Psoas muscle (tissue), 8 donors: ENCODE measurements around the gene ITPRIP. TPM values are rescaled to one million over a fixed set of nuclear protein-coding genes. Genes with fewer than 3 reads are reported as not detected.

Source experiments
- ATAC-seq, 4 donors: fragments of 200-7000 bp; cut with Tn5 transposase; one replicate each; pipeline ENCODE4 v1.9.1; 2020; ENCODE audit warnings: moderate library complexity in 3 of 4, mild to moderate bottlenecking in 2 of 4
- DNase-seq, 2 donors: peaks; one replicate each; pipeline ENCODE4 v3.0.0-alpha.2; 2020
- H3K27ac ChIP-seq: fragments of 200-600 bp; one replicate; pipeline ENCODE4 v1.8.0; 2022
- H3K27me3 ChIP-seq, 3 donors: fragments of 200-600 bp in 1 of 3; one replicate each; pipeline versions ENCODE4 v1.6.1 to v1.8.0; 2013 to 2022; ENCODE audit warnings: low read length in 2 of 3, mild to moderate bottlenecking in 2 of 3, moderate library complexity in 1 of 3; ENCODE audit not compliant: insufficient read depth in 3 of 3
- H3K36me3 ChIP-seq, 2 donors: fragments of 200-600 bp in 1 of 2; one replicate each; pipeline versions ENCODE4 v1.6.1 to v1.8.0; 2013 to 2022; ENCODE audit warnings: low read depth in 1 of 2, mild to moderate bottlenecking in 1 of 2, moderate library complexity in 1 of 2; ENCODE audit not compliant: insufficient read depth in 1 of 2
- H3K4me1 ChIP-seq: fragments of 200-600 bp; one replicate; pipeline ENCODE4 v1.8.0; 2022
- H3K4me3 ChIP-seq: fragments of 200-600 bp; one replicate; pipeline ENCODE4 v1.8.0; 2022; ENCODE audit warnings: mild to moderate bottlenecking
- H3K9me3 ChIP-seq: fragments of 200-600 bp; one replicate; pipeline ENCODE4 v1.8.0; 2022
- WGBS, 3 donors: extraction: QIAGEN DNeasy Blood & Tissue Kit; methylation state at CpG; one replicate each; pipeline versions ENCODE4 v1.1.6 to v1.1.7; 2013; 5-methylcytosine and 5-hydroxymethylcytosine counted together
- intact Hi-C, 2 donors: fragments of 100-400 bp; cut with DNase I; formaldehyde crosslinking; loops; one replicate each; pipeline versions ENCODE4 v1.11.0 to v1.14.2; 2022
- polyA plus RNA-seq, 3 donors: library from polyadenylated mRNA; stranded (reverse); fragments of 200-250 nt; gene quantifications; one replicate each; pipeline ENCODE4 v1.2.3, GENCODE V29; 2013
- total RNA-seq, 4 donors: library from RNA; stranded (reverse); fragmentation: NEBNext Ultra II Directional in 2 of 4; extraction: Animal tissue kit (Norgen Biotek cat#: 25700) in 2 of 4; gene quantifications; one replicate each; pipeline versions ENCODE4 v1.2.1 to v1.2.4, GENCODE V29; 2021 to 2023
- TF ChIP-seq, protein P1 (sequence below): fragments of 200-600 bp; IDR thresholded peaks from one replicate; pipeline ENCODE4 v1.8.0; 2022; ENCODE audit warnings: antibody characterized with exemption
- donor health status: healthy with polysubstance abuse.
- donor health status: DM: no; HTN: no; CAD: no; lungs with moderate emphysema.
- donor health status: Bipolar disorder and iron deficiency.
- donor health status: healthy.
- donor health status: DM: yes; HTN: yes; CAD: no.
- donor health status: DM: no; HTN: no; CAD: no.
- donor health status: DM: no; HTN: no; CAD: no.
- donor health status: DM: yes; HTN: yes; CAD: no.

ITPRIP gene
- total and polyA plus RNA-seq, 7 donors: 6.2 to 118 (median 9.7) TPM

DNA sequence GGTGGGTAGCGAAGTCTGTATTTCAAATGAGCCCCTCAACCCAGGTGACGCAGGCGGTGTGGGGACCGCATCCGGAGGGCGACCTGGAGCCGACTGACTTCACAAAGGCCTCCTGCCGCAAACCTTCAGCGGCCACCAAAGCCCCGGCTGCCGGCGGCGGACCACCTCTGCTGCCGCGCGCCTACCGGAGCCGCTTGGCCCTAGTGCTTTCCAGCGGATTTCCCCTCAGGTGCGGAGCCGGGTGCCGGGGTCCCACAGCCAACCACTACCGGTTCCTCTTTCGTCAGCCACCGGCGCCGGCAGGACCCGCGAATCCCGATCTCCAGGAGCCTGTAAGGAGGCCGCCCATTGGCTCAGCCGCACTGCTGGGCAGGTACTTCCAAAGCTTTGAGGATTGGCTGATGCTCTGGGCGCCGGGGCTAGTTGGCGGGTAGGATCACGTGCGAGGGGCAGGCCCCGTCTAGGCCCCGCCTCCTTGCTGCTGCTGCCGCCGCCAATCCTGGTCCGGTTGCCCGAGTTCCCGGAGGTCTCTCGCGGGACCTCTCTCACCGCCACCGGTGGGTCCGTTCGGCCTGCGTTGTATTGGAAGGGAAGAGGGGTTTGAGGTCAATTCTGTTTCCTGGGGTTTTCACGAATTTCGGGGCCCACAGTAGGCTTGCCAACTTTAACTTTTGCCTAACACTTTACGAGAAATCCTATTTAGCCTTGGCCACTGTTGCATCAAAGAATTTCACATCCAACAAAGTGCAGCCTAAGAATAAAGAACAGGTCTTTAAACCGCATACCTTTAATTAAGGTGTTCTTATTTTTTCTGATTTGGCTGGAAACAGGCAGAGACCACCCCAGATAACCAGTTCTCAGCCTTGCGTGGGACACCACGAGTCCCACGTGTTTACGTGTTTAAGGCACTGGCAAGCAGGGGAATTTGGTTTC, 69.3 kb downstream of the ITPRIP start, which contains the start of gene GSTO2:
TSS of gene GSTO2 (plus strand) at position 472 of the 933 bp plus-strand sequence. CDS start 5,732 bp downstream, outside the sequence.
- H3K9me3 ChIP-seq: no peaks in the 10 kb centered on the region
- WGBS, 3 donors: 1 to 4% (median 2%) methylated on average over 50 to 59 of the region's 59 CpGs
- H3K36me3 ChIP-seq: peaks cover 4 to 42% of the 10 kb centered on the region in 2 donors
- no peaks in the 10 kb centered on the region for H3K27me3 ChIP-seq
- peaks cover 9% of the 10 kb centered on the region for H3K4me1 ChIP-seq
- DNase-seq: peak; percentile 99 to 100
- H3K4me3 ChIP-seq: peak within 1 kb of the TSS; percentile 76
- TF ChIP-seq, protein P1, sequence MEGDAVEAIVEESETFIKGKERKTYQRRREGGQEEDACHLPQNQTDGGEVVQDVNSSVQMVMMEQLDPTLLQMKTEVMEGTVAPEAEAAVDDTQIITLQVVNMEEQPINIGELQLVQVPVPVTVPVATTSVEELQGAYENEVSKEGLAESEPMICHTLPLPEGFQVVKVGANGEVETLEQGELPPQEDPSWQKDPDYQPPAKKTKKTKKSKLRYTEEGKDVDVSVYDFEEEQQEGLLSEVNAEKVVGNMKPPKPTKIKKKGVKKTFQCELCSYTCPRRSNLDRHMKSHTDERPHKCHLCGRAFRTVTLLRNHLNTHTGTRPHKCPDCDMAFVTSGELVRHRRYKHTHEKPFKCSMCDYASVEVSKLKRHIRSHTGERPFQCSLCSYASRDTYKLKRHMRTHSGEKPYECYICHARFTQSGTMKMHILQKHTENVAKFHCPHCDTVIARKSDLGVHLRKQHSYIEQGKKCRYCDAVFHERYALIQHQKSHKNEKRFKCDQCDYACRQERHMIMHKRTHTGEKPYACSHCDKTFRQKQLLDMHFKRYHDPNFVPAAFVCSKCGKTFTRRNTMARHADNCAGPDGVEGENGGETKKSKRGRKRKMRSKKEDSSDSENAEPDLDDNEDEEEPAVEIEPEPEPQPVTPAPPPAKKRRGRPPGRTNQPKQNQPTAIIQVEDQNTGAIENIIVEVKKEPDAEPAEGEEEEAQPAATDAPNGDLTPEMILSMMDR: no peak
- ATAC-seq: peak; percentile 99 to 100 (median 100)
- intact Hi-C loops: no loop called here
- H3K27ac ChIP-seq: peak within 1 kb of the TSS; percentile 86

DNA sequence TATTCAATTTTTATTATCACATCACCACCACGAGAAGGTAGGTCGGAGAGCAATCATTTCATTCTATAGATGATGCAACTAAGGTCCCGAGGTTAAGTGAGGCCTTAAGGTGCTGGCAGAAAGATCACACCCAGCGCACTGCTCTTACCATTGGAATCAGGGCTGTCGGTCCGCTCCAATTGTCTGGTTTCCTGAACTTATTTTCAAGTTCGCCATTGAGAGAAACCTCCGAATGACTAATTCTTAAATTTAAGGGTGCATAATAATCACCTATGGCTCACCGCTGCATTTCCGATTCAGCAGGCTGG, 69.9 kb downstream of the ITPRIP start:
- no peak for DNase-seq
- Histone ChIP-seq H3K27ac (peak overlapping the region; percentile 86), H3K9me3 (no peaks in the 10 kb centered on the region), H3K4me1 (peaks cover 9% of the 10 kb centered on the region), H3K36me3 (peaks cover 4 to 48% of the 10 kb centered on the region in 2 donors), H3K4me3 (peak overlapping the region; percentile 76), H3K27me3 (no peaks in the 10 kb centered on the region)
- TF ChIP-seq, protein P1: no peak
- intact Hi-C loops: no loop called here
- ATAC-seq: peak in 2 of 4 donors; percentile 1 to 2
- WGBS, 3 donors: 4 to 8% (median 7%) methylated on average over 10 of the region's 10 CpGs

DNA sequence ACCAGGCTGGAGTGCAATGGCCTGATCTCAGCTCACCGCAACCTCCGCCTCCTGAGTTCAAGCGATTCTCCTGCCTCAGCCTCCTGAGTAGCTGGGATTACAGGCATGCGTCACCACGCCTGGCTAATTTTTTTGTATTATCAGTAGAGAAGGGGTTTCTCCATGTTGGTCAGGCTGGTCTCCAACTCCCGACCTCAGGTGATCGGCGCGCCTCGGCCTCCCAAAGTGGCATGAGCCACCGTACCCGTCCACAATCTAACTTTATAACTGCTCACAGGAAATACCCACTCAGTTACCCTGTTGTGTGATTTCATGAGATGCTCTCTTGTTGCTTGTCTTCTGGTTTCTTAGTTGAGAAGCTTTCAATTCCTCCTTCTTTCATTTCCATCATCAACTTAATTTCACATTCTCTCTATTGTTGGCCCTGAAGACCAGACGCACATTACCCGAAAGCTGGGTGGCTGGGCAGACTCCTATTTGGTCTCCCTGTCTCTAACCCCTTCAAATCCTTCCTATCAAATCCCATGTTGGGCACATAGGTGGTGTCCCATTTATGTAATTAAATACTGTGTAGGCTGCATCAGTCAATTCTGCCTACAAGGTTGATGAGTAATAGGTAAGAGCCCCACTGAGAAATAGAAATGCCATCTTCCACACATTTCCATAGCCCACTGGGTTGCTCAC, 70.4 kb downstream of the ITPRIP start:
- H3K27me3 ChIP-seq: no peaks in the 10 kb centered on the region
- no peak for DNase-seq
- peaks cover 4 to 53% of the 10 kb centered on the region in 2 donors for H3K36me3 ChIP-seq
- TF ChIP-seq, protein P1: no peak
- H3K4me3 ChIP-seq: peak overlapping the region; percentile 76
- ATAC-seq: no peak
- no peaks in the 10 kb centered on the region for H3K9me3 ChIP-seq
- peaks cover 9% of the 10 kb centered on the region for H3K4me1 ChIP-seq
- WGBS, 3 donors: 90 to 96% (median 95%) methylated on average over 14 of the region's 14 CpGs
- H3K27ac ChIP-seq: peak overlapping the region; percentile 86
- intact Hi-C loops: no loop called here

DNA sequence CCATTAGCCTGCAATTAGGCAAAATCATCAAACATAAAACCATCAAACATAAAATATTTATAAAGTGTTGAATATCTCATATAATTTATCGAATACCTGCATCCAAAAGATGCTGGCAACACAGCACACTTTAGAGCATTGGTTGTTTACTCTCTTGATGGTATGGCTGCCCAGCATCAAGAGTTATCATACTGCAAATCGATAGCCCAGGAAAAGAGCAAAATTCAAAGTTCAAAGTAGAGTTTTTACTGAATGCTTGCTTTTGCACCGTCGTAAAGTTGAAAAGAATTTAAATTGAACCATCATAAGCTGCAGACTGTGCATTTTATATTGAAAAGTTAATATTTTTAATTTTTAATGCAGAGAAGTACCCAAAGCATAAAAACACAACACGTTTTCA, 73.5 kb downstream of the ITPRIP start:
- H3K9me3 ChIP-seq: no peaks in the 10 kb centered on the region
- no peak for ATAC-seq
- H3K4me3 ChIP-seq: no peak overlapping the region
- no peaks in the 10 kb centered on the region for H3K27me3 ChIP-seq
- intact Hi-C loops: no loop called here
- no peak overlapping the region for H3K27ac ChIP-seq
- TF ChIP-seq, protein P1: no peak
- no peak for DNase-seq
- H3K4me1 ChIP-seq: peaks cover 17% of the 10 kb centered on the region
- peaks cover 13 to 84% of the 10 kb centered on the region in 2 donors for H3K36me3 ChIP-seq
- WGBS, 3 donors: 89 to 92% (median 92%) methylated on average over 5 of the region's 5 CpGs
